ENCODE results near the gene CTNNBL1.
A peak's percentile ranks its signal among the peaks of the same experiment; 100 is the strongest.
"Not testable (repeated sequence)": the region's sequence is repeated elsewhere in the genome, so short reads cannot be mapped to it uniquely, and the experiment has no call there.

Gene CTNNBL1

DNA sequence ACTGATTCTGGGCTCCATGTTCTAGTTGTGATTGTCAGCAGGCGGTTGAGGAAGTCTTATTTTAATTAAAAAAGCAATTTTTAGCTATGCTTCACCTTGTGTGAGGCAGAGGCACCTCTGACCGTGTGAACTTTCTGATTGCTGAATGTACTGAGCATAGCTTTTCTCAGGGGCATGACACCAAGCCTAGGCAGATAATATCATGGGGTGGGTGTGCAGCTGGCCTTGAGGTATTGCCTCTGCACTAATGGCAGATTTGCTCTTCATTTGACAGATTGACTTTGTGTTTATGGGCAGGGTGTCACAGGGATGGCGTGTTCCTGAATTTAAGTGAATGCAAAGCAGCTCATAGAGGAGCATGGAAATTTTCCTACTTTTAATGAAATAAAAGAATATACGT lies 19.6 kb downstream of the CTNNBL1 start:
- no peak for DNase-seq (ENCODE audit: low read depth in 1 of 2, low spot score in 1 of 2)
- TF ChIP-seq POLR2AphosphoS5 (IDR thresholded peaks at IDR 0.05; ENCODE audit: low read depth) (no peak), SPI1 (IDR thresholded peaks at IDR 0.05; ENCODE audit: borderline replicate concordance, low read depth) (no peak), GABPA (IDR thresholded peaks at IDR 0.05; ENCODE audit: low read depth) (no peak)
- TF ChIP-seq, protein P1, sequence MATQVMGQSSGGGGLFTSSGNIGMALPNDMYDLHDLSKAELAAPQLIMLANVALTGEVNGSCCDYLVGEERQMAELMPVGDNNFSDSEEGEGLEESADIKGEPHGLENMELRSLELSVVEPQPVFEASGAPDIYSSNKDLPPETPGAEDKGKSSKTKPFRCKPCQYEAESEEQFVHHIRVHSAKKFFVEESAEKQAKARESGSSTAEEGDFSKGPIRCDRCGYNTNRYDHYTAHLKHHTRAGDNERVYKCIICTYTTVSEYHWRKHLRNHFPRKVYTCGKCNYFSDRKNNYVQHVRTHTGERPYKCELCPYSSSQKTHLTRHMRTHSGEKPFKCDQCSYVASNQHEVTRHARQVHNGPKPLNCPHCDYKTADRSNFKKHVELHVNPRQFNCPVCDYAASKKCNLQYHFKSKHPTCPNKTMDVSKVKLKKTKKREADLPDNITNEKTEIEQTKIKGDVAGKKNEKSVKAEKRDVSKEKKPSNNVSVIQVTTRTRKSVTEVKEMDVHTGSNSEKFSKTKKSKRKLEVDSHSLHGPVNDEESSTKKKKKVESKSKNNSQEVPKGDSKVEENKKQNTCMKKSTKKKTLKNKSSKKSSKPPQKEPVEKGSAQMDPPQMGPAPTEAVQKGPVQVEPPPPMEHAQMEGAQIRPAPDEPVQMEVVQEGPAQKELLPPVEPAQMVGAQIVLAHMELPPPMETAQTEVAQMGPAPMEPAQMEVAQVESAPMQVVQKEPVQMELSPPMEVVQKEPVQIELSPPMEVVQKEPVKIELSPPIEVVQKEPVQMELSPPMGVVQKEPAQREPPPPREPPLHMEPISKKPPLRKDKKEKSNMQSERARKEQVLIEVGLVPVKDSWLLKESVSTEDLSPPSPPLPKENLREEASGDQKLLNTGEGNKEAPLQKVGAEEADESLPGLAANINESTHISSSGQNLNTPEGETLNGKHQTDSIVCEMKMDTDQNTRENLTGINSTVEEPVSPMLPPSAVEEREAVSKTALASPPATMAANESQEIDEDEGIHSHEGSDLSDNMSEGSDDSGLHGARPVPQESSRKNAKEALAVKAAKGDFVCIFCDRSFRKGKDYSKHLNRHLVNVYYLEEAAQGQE (IDR thresholded peaks at IDR 0.05; ENCODE audit: insufficient replicate concordance, low read depth), result no peak
- TF ChIP-seq, protein P2, sequence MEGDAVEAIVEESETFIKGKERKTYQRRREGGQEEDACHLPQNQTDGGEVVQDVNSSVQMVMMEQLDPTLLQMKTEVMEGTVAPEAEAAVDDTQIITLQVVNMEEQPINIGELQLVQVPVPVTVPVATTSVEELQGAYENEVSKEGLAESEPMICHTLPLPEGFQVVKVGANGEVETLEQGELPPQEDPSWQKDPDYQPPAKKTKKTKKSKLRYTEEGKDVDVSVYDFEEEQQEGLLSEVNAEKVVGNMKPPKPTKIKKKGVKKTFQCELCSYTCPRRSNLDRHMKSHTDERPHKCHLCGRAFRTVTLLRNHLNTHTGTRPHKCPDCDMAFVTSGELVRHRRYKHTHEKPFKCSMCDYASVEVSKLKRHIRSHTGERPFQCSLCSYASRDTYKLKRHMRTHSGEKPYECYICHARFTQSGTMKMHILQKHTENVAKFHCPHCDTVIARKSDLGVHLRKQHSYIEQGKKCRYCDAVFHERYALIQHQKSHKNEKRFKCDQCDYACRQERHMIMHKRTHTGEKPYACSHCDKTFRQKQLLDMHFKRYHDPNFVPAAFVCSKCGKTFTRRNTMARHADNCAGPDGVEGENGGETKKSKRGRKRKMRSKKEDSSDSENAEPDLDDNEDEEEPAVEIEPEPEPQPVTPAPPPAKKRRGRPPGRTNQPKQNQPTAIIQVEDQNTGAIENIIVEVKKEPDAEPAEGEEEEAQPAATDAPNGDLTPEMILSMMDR (IDR thresholded peaks at IDR 0.05; ENCODE audit: insufficient read depth, low read length), result no peak
- H3K27me3 ChIP-seq (ENCODE audit: insufficient read depth, poor library complexity, severe bottlenecking), result no peaks in the 10 kb centered on the region
- H3K4me3 ChIP-seq (replicated peaks; ENCODE audit: insufficient read depth, low read length), result no peak overlapping the region
- no peak overlapping the region for H3K27ac ChIP-seq (replicated peaks)

GRCh38 chr20:37714978-37715672 lies 21.3 kb downstream of the CTNNBL1 start:
- TF ChIP-seq POLR2AphosphoS5 (IDR thresholded peaks at IDR 0.05; ENCODE audit: low read depth) (no peak), GABPA (IDR thresholded peaks at IDR 0.05; ENCODE audit: low read depth) (no peak), SPI1 (IDR thresholded peaks at IDR 0.05; ENCODE audit: borderline replicate concordance, low read depth) (no peak)
- TF ChIP-seq, protein P1 (IDR thresholded peaks at IDR 0.05; ENCODE audit: insufficient replicate concordance, low read depth), result no peak
- TF ChIP-seq, protein P2 (IDR thresholded peaks at IDR 0.05; ENCODE audit: insufficient read depth, low read length), result no peak
- peak overlapping the region; percentile 58 for H3K27ac ChIP-seq (replicated peaks)
- peak overlapping the region; percentile 13 for H3K4me3 ChIP-seq (replicated peaks; ENCODE audit: insufficient read depth, low read length)
- no peaks in the 10 kb centered on the region for H3K27me3 ChIP-seq (ENCODE audit: insufficient read depth, poor library complexity, severe bottlenecking)
- peak; percentile 45 to 46 for DNase-seq (ENCODE audit: low read depth in 1 of 2, low spot score in 1 of 2)

GRCh38 chr20:37721751-37722150 lies 27.9 kb downstream of the CTNNBL1 start:
- DNase-seq (ENCODE audit: low read depth in 1 of 2, low spot score in 1 of 2), result no peak
- Histone ChIP-seq H3K4me3 (replicated peaks; ENCODE audit: insufficient read depth, low read length) (no peak overlapping the region), H3K27me3 (ENCODE audit: insufficient read depth, poor library complexity, severe bottlenecking) (no peaks in the 10 kb centered on the region), H3K27ac (replicated peaks) (no peak overlapping the region)
- TF ChIP-seq, protein P2 (IDR thresholded peaks at IDR 0.05; ENCODE audit: insufficient read depth, low read length), result no peak
- no peak for TF ChIP-seq POLR2AphosphoS5 (IDR thresholded peaks at IDR 0.05; ENCODE audit: low read depth)
- TF ChIP-seq GABPA (IDR thresholded peaks at IDR 0.05; ENCODE audit: low read depth), result no peak
- TF ChIP-seq, protein P1 (IDR thresholded peaks at IDR 0.05; ENCODE audit: insufficient replicate concordance, low read depth), result no peak
- TF ChIP-seq SPI1 (IDR thresholded peaks at IDR 0.05; ENCODE audit: borderline replicate concordance, low read depth), result no peak

- H3K27ac ChIP-seq (replicated peaks); H3K4me3 ChIP-seq (replicated peaks; ENCODE audit: insufficient read depth, low read length); DNase-seq (ENCODE audit: low read depth in 1 of 2, low spot score in 1 of 2); H3K27me3 ChIP-seq (ENCODE audit: insufficient read depth, poor library complexity, severe bottlenecking): not testable (repeated sequence)
Observed at GRCh38 chr20:37722312-37722711, 28.5 kb downstream of the CTNNBL1 start.
